Epithelial cell of esophagus (primary cell): Measurements from ENCODE around the gene PFDN4.

Source experiments
- DNase-seq: peaks from one replicate; pipeline ENCODE4 v3.0.0; 2010; ENCODE audit warnings: low read depth
- H3K4me3 ChIP-seq: 2 replicates; pipeline ENCODE4 v1.5.1; 2011; ENCODE audit warnings: mild to moderate bottlenecking, low read length, control low read depth
- CTCF ChIP-seq: IDR thresholded peaks from 2 replicates; pipeline ENCODE4 v1.5.1; 2011; ENCODE audit warnings: low read depth, mild to moderate bottlenecking, low read length, control low read depth, inconsistent platforms; ENCODE audit not compliant: insufficient read depth; ENCODE audit errors: missing control alignments

The PFDN4 gene

GRCh38 chr20:54168961-54169862 is 38.7 kb upstream of the PFDN4 start:
- peak; percentile 24 for DNase-seq
- H3K4me3 ChIP-seq, result no peak overlapping the region
- TF ChIP-seq CTCF, result no peak

- TF ChIP-seq CTCF, result no peak
- no peak for DNase-seq
Observed at GRCh38 chr20:54170026-54170471, 37.8 kb upstream of the PFDN4 start.

DNA sequence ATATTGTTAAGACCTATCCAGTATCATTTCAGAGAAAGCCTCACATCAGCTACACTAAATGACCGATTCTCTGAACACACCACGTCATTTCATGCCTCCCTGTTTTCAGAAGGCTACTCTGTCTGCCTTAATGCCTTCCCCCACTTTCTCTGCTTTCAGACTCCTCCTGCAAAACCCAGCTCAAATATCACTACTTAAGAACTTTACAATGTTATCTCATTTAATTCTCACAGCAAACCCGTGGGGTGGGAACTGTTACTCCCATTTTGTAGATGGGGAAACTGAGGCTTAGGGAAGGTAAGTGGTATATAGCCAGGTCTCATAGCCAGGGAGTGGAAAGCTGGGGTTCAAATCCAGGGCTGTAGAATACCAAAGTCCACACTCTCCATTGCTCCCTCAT is 36.9 kb upstream of the PFDN4 start:
- no peak for DNase-seq
- no peak for TF ChIP-seq CTCF
- H3K4me3 ChIP-seq, result no peak overlapping the region

More at GRCh38 chr20:54170026-54170471, 37.8 kb upstream of the PFDN4 start:
- no peak overlapping the region for H3K4me3 ChIP-seq

- DNase-seq, result no peak
- no peak for TF ChIP-seq CTCF
- H3K4me3 ChIP-seq, result no peak overlapping the region
Observed at GRCh38 chr20:54172532-54172855, 35.4 kb upstream of the PFDN4 start.

DNA sequence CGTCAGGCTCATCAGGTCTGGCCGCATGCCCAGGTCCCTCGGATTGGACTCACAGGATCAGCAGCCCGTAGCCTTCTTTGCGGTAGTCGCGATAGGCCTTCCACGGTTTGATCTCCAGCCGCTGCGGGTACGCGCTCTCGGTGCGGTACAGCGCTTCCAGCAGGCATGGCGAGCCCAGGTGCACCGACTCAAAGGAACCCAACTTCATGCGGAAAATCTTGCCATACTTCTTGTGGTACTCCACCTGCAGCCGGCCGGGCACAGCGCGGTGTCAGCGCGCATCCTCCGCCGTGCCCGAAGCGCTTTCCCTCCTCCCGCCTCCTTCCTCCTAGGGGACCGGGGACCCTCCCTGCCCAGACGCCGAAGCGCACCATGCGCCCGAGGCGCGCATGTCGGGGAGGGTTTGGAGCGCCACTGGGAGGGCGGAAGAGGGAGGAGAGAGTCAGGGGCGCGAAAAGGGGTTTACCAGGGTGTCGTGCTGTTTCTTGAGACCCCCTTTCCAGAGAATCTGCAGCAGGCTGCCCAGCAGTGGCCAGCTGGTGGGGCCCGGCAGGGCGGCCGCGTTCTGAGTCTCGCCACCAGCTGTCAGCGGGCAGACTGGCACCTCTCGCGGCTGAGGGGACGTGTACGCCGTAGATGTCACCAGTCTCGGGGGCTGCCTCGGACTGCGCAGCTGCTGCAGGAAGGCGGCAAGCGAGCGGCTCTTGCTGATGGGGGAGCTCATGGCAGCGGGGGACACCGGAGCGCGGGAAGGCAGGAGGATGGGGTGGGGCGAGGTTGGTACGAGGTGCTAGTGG is 34.8 kb upstream of the PFDN4 start:
- peak; percentile 31 for DNase-seq
- TF ChIP-seq CTCF, result no peak
- H3K4me3 ChIP-seq, result peak overlapping the region; percentile 10

- DNase-seq, result peak; percentile 53
- H3K4me3 ChIP-seq, result peak within 1 kb of the TSS; percentile 10
- no peak for TF ChIP-seq CTCF
Observed at GRCh38 chr20:54173653-54174456, 34.0 kb upstream of the PFDN4 start, which contains the start of gene CYP24A1. TSS of gene CYP24A1 (minus strand) at chr20:54173986. CDS start at chr20:54173579, 407 bp downstream.
